Naive thymus-derived CD8-positive, alpha-beta T cell (primary cell): ENCODE data around the gene FBXL14. TPM values are rescaled to one million over a fixed set of nuclear protein-coding genes. Genes with fewer than 3 reads are reported as not detected.

Experiments used
- ATAC-seq, 2 donors: fragments of 150-1000 bp; cut with Tn5 transposase in 1 of 2; sonication (Bioruptor Pico), chemical (Tn5 transposase) in 1 of 2; 1 replicate in 1 of 2; 2 replicates in 1 of 2; pipeline ENCODE4 v1.10.0; 2021; ENCODE audit warnings: mild to moderate bottlenecking in 2 of 2, moderate library complexity in 2 of 2
- POLR2A ChIA-PET: fragments of 350-600 bp; sonication (Branson Sonifier 250); formaldehyde crosslinking; loops from one replicate; lab custom pipeline; 2021; ENCODE audit warnings: antibody characterized with exemption; lab: Charles Lee
- DNase-seq, 10 donors: peaks; one replicate each; pipeline versions ENCODE4 v3.0.0 to v3.0.0-alpha.2; 2020 to 2022
- H3K27ac Mint-ChIP-seq, 10 donors: one replicate each; pipeline ENCODE4 v1.8.0; 2020 to 2022; ENCODE audit warnings: mild to moderate bottlenecking in 10 of 10, mixed read lengths in 10 of 10, moderate library complexity in 4 of 10, inconsistent platforms in 1 of 10
- H3K27me3 Mint-ChIP-seq, 5 donors: one replicate each; pipeline ENCODE4 v1.8.0; 2021 to 2022; ENCODE audit warnings: mixed read lengths in 5 of 5
- H3K36me3 Mint-ChIP-seq, 3 donors: one replicate each; pipeline ENCODE4 v1.8.0; 2020 to 2022; ENCODE audit warnings: mixed read lengths in 3 of 3, mild to moderate bottlenecking in 2 of 3, inconsistent platforms in 1 of 3
- H3K4me1 Mint-ChIP-seq, 4 donors: one replicate each; pipeline ENCODE4 v1.8.0; 2021 to 2022; ENCODE audit warnings: mixed read lengths in 4 of 4
- H3K4me3 Mint-ChIP-seq, 10 donors: one replicate each; pipeline ENCODE4 v1.8.0; 2020 to 2022; ENCODE audit warnings: mild to moderate bottlenecking in 10 of 10, mixed read lengths in 10 of 10, moderate library complexity in 6 of 10, inconsistent platforms in 1 of 10
- H3K9me3 Mint-ChIP-seq, 9 donors: one replicate each; pipeline ENCODE4 v1.8.0; 2020 to 2022; ENCODE audit warnings: mixed read lengths in 9 of 9, mild to moderate bottlenecking in 3 of 9, inconsistent platforms in 1 of 9, moderate library complexity in 1 of 9
- polyA plus RNA-seq, 3 donors: library from polyadenylated mRNA; unstranded; fragments of 300-500 nt; fragmentation: Illumina TruSeq; gene quantifications; one replicate each; pipeline ENCODE4 v1.2.3, GENCODE V29; 2021
- total RNA-seq, 8 experiments: library from RNA in 2 of 8; stranded (reverse) in 2 of 8; gene quantifications; one replicate each; pipeline ENCODE4 v1.2.3 and lab custom pipeline; 2021 to 2026

Gene FBXL14
- total and polyA plus RNA-seq, 5 experiments from 2014 or later, result 12.1 to 38.8 (median 24.5) TPM

DNA sequence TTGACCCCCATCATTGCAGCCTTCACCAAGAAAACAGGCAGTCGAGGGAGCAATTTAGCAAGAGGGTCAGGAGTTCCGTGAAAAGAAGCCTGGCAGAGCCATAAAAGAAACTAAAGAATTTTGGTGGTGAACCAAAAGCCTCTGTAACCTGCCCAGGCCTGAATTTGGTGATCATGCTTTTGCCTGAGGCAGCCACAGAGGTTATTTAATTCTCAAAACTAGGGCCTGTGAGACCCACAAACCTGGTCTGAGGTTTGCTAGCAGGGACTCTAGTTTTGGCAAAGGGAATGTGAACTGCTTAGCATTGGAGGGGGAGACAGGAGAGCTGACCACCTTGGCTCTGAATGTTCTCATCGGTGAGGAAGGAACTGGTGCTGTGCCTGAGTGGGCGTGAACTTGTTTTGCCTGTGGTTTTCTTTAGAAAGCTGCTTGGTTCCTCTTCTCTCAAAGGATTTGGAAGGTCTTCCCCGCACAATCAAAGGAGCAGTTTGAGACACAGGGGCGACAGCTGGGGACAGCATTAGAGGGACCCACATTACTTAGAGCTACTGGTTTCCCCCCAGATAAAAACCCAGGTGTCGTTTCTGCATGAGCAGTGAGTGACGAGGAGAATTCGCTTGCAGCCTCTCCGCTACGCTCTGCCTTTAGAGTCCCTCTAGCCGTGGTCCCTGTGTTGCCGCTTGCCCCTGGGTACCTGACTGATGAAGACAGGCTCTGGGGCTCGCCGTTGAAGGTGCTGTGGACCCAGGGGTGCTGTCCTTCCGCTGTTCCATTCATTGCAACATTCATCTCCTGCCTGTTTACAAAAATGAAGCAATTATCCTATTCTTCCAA is 22.1 kb upstream of the FBXL14 start:
- DNase-seq (no peak), ATAC-seq (peak in 1 of 2 donors; percentile 40)
- Mint-ChIP-seq H3K4me3 (peak overlapping the region in 5 of 10 donors; percentile 3 to 33 (median 26)), H3K36me3 (no peaks in the 10 kb centered on the region), H3K27ac (peak overlapping the region in 1 of 10 donors; percentile 27), H3K9me3 (no peaks in the 10 kb centered on the region), H3K27me3 (peaks cover 0 to 13% (median 4%) of the 10 kb centered on the region in 5 donors), H3K4me1 (peaks cover 6 to 28% (median 17%) of the 10 kb centered on the region in 4 donors)
- POLR2A ChIA-PET, result no interaction called here

DNA sequence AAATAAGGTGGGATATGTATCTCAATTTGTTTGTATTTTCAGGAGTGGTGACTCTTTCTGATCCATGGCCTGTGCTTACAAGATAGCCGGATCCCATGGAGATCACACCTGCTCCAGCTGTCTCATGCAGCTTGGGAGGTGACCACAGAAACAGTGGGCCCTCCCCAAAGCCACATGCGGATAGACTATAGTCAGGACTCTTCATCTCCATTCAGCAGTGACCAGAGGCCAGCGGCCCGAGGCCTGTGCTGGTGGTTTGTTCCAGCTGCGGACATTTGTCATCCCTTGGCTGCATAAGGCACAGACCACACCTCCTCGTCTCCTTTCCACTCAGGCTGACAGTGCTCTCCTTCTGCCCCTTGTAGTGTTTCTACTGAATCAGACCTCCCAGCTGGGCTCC is 20.0 kb upstream of the FBXL14 start:
- no peaks in the 10 kb centered on the region for H3K36me3 Mint-ChIP-seq
- POLR2A ChIA-PET, result no interaction called here
- H3K4me1 Mint-ChIP-seq, result peaks cover 6 to 25% (median 16%) of the 10 kb centered on the region in 4 donors
- ATAC-seq (no peak), DNase-seq (no peak)
- H3K9me3 Mint-ChIP-seq, result no peaks in the 10 kb centered on the region
- H3K4me3 Mint-ChIP-seq, result no peak overlapping the region
- peaks cover 0 to 10% (median 2%) of the 10 kb centered on the region in 5 donors for H3K27me3 Mint-ChIP-seq
- H3K27ac Mint-ChIP-seq, result peak overlapping the region in 1 of 10 donors; percentile 23

DNA sequence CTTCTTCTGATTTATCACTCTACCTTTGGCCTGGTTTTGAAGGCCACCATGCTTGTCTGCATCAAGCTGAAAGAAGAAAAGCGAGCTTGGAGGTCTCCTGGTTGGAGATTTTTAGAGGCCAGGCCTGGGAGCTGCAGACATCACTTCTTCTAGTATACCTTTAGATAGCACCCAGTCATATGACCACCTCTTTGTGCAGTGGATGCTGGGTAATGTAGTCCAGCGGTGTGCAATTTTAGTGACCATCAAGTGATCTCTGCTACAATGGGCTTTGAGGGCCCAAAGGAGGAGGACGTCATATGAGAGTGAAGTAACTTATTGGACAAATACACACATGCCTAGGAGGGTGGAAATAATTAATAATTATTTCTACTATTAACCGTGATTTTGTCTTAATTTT is 19.5 kb upstream of the FBXL14 start:
- no peaks in the 10 kb centered on the region for H3K36me3 Mint-ChIP-seq
- POLR2A ChIA-PET, result no interaction called here

DNA sequence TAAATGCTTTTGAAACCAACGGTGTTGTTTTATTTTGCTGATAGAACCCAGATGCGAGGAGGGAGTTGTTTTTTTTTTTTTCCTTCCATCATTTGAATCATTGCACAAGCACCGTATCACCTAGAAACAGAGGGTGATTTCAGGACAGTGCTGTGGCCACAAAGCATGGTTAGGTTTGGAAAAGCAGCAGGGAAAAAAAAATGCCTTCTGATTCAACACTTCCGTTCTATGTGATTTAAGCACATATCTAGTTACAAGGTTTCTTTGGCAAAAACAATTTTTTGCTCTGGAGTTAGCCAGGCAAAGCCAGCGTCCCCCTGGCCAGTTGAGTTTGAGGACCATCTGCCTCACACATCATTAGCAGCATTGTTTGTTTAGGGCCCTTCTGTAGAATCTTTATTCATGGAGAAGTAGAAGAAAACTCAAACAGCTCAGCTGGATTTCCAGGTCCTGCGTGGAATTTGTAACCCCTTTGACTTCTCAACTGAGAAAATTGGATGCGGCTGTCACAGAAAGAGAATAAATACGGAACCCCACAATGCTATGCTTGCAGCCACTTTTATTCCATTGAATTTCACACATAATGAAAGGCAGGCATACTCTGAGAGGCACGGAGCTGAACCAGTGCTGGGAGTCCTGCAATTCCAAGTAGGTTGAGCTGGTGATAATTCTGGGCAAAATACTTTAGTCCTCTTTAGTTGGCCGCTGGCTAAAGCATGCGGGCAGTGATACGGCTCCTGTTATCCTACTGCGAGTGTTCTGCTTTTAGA is 17.6 kb upstream of the FBXL14 start:
- H3K4me3 Mint-ChIP-seq, result no peak overlapping the region
- H3K27me3 Mint-ChIP-seq, result peaks cover 0 to 6% (median 1%) of the 10 kb centered on the region in 5 donors
- no peaks in the 10 kb centered on the region for H3K36me3 Mint-ChIP-seq
- POLR2A ChIA-PET, result no interaction called here
- no peak for DNase-seq
- peaks cover 3 to 12% (median 11%) of the 10 kb centered on the region in 4 donors for H3K4me1 Mint-ChIP-seq
- no peaks in the 10 kb centered on the region for H3K9me3 Mint-ChIP-seq
- no peak overlapping the region for H3K27ac Mint-ChIP-seq
- no peak for ATAC-seq

More for the DNA sequence above, 19.5 kb upstream of the FBXL14 start:
- Mint-ChIP-seq H3K27me3 (peaks cover 0 to 7% (median 2%) of the 10 kb centered on the region in 5 donors), H3K4me1 (peaks cover 6 to 22% (median 16%) of the 10 kb centered on the region in 4 donors), H3K27ac (peak overlapping the region in 1 of 10 donors; percentile 51), H3K9me3 (no peaks in the 10 kb centered on the region), H3K4me3 (no peak overlapping the region)
- ATAC-seq (no peak), DNase-seq (no peak)

DNA sequence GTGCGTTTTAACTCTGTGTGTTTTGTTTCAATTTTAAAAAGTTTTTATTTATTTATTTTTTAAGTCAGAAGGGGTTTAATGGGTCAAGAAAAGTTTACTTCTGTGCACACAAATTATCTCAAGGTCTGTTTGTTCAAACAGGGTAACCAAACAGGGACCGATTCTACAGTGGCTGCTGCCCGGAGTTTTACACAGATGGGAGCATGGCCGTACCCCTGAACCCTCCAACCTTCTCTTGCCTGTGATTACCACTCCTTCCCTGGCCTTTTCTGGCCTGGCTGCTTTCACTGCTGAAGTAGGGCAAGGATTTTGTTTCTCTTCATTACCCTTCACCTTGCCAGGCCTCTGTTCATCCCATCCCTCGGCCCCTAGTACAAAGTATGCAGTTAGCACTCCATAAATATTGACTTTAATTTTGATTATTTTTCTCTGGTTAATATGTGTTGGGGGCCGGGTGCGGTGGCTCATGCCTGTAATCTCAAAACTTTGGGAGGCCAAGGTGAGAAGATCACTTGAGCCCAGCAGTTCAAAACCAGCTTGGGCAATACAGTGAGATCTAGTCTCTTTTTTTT is 15.8 kb upstream of the FBXL14 start:
- Mint-ChIP-seq H3K27me3 (peaks cover 0 to 8% (median 1%) of the 10 kb centered on the region in 5 donors), H3K9me3 (no peaks in the 10 kb centered on the region), H3K4me3 (no peak overlapping the region), H3K4me1 (peaks cover 6 to 10% (median 7%) of the 10 kb centered on the region in 4 donors), H3K36me3 (no peaks in the 10 kb centered on the region), H3K27ac (no peak overlapping the region)
- POLR2A ChIA-PET, result interaction anchor here (0.7 kb wide), 2 partner anchors 270 to 492 kb away, joined by 3 to 4 read pairs; no protein-coding TSS in a partner anchor
- DNase-seq (no peak), ATAC-seq (no peak)

DNA sequence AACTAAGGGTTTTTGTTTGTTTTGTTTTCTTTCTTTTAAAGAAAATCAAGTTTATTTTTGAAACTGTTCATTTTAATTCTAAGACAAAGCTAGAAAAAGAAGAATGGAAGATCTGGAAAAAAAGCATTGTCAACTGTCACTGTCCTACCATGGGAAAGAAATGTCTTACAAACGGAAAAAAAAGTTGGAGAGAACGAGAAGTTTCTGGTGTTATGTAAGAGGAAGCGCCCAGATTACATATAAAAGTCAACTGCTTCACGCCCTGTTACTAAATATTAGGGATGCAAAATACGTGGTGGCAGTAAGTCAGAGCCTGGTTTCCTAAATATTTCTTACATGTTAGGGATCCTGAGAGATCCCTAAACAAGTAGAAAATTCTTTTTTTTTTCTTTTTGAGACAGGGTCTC is 14.3 kb upstream of the FBXL14 start:
- Mint-ChIP-seq H3K4me3 (no peak overlapping the region), H3K36me3 (no peaks in the 10 kb centered on the region), H3K9me3 (no peaks in the 10 kb centered on the region), H3K27ac (peak overlapping the region in 1 of 10 donors; percentile 7), H3K27me3 (peaks cover 0 to 4% (median 1%) of the 10 kb centered on the region in 5 donors), H3K4me1 (peaks cover 10 to 16% (median 14%) of the 10 kb centered on the region in 4 donors)
- no peak for DNase-seq
- ATAC-seq, result no peak
- POLR2A ChIA-PET, result no interaction called here

DNA sequence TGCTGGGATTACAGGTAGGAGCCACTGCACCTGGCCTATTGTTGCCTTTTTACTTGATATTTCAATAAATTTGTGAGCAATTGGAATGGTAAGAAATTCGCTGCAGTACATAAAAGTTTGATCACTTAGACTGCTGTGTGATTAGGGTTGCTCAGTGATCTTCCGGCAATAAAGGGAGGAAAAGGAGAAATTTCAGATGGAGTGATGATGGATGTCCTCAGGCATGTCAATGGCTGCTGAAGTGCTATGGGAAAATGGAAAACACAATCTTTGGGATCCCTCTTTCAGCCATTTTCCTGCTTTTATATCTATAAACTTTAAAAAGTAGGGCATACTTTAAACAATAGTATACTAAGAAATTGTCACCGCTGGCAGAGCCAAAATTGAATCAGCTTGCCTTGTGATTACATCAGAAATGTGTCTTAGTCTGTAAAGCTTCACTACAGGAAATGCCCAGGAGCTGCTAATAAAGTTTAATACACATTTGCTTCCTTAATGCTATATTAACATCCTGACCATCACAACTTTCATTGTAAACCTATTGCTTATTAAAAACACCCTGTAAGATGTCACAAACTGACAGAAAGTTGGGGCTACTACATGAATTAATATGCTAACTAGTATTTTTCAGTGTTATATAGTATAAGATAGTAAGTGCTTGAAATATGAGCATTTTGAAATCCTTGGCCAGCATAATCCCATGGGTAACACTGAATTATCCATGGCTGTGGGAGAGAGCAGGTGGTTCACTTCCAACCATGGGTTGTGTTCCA is 13.7 kb upstream of the FBXL14 start:
- DNase-seq (no peak), ATAC-seq (no peak)
- no peaks in the 10 kb centered on the region for H3K9me3 Mint-ChIP-seq
- no peak overlapping the region for H3K4me3 Mint-ChIP-seq
- peaks cover 10 to 17% (median 14%) of the 10 kb centered on the region in 4 donors for H3K4me1 Mint-ChIP-seq
- peak overlapping the region in 1 of 10 donors; percentile 7 for H3K27ac Mint-ChIP-seq
- POLR2A ChIA-PET, result no interaction called here
- H3K27me3 Mint-ChIP-seq, result peaks cover 0 to 4% (median 1%) of the 10 kb centered on the region in 5 donors
- H3K36me3 Mint-ChIP-seq, result no peaks in the 10 kb centered on the region

DNA sequence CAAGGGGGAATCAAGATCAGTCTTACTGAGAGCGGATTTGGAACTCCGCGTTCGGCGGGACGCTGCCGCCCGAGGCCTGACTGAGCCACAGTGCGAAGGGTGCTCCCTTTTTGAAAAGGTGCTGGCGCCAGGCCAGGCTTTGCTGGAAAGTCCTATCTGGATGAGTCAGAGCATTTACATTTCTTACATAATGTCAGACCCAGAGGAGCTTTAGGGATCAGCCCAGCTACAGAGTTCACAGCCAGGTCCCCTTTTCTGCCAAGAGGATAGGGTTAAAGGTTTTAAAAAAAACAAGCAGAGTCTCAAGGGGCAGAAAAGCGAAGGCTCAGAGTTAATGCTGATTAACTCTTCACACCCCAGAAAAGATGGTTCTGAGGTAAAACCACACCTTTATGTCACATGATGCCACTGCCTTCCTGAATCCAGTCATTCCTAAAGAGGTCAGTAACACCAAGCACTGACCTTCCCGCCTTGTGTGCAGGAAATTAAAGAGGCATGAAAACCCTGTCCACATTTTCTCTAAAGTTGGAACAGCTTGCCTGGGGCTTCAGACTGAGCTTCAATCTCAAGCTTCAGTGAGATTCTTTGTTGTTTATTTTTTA is 11.7 kb upstream of the FBXL14 start:
- ATAC-seq, result no peak
- no peaks in the 10 kb centered on the region for H3K36me3 Mint-ChIP-seq
- peak overlapping the region in 1 of 10 donors; percentile 34 for H3K27ac Mint-ChIP-seq
- peak in 3 of 10 donors; percentile 21 to 68 (median 44) for DNase-seq
- H3K4me3 Mint-ChIP-seq, result peak overlapping the region; percentile 82 to 96 (median 88)
- H3K27me3 Mint-ChIP-seq, result peaks cover 0 to 4% (median 1%) of the 10 kb centered on the region in 5 donors
- POLR2A ChIA-PET, result interaction anchor here (1.5 to 1.9 kb wide), 2 partner anchors 13 to 489 kb away, joined by 6 to 13 read pairs; partner anchors contain the start of gene FBXL14
- peaks cover 15 to 33% (median 29%) of the 10 kb centered on the region in 4 donors for H3K4me1 Mint-ChIP-seq
- no peaks in the 10 kb centered on the region for H3K9me3 Mint-ChIP-seq

DNA sequence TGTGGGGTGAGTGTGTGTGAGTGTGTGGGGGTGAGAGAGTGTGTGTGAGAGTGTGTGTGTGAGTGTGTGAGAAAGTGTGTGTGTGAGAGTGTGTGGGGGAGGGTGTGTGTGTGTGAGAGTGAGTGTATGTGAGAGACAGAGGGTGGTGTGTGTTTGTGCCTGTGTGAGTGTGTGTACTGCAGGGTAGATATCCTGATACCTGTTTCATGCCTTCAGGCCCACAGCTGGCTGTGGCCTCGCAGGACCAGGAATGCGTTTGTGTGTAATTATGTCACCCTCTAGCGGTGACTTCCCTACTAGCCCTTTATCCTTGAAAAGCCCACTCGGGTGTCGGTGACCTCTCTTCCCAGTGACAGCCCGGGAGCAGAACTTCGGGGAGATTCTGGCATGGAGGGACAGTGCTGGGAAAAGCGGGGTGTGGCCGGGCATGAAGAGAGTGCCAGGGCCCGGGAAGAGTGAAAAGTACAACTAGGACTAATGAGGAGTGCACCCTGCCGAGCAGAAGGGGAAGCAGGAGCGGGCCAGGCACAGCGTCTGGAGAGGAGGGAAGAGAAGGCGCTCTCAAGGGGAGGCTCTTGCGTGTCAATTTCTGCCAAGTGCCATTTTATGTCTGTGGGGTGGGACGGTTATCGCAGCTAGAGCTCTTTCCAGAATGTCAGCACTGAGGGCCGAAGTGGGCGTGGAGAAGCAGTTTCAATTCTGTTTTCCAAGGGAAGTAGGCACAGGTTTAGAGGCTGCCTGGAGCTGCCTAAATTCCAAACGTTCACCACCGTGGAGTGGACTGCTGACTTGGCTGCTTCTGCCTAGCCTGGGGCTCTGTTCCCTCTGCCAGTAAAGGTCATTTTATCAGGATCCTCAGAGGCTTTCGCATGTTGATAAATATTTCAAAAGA is 11.0 kb upstream of the FBXL14 start:
- peaks cover 17 to 38% (median 33%) of the 10 kb centered on the region in 4 donors for H3K4me1 Mint-ChIP-seq

DNA sequence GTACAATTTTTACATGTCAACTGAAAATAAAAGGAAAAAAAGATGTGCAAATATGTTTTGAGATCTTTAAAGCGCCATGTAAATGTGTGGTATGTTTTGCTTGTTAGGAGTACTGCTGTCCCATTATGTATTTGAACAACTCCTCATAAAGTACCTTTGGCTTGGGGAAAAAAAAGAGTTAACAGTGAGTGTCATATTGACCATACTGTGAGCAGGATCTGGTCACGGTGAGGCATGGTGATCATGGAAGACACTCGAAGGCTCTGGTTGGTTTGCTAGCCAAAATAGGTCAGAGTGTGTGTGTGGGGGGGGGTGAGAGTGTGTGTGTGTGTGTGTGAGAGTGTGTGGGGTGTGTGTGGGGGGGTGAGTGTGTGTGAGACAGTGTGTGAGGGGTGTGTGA is 10.1 kb upstream of the FBXL14 start:
- H3K4me3 Mint-ChIP-seq, result peak overlapping the region in 2 of 10 donors; percentile 46 to 86

More for the DNA sequence above, 11.0 kb upstream of the FBXL14 start:
- Mint-ChIP-seq H3K27me3 (peaks cover 0 to 4% (median 0%) of the 10 kb centered on the region in 5 donors), H3K4me3 (peak overlapping the region; percentile 82 to 96 (median 88)), H3K9me3 (no peaks in the 10 kb centered on the region), H3K27ac (peak overlapping the region; percentile 9 to 93 (median 60)), H3K36me3 (no peaks in the 10 kb centered on the region)
- POLR2A ChIA-PET, result interaction anchor here (1.5 to 1.9 kb wide), 2 partner anchors 12 to 488 kb away, joined by 6 to 13 read pairs; partner anchors contain the start of gene FBXL14
- peak; percentile 22 to 80 (median 61) for DNase-seq
- ATAC-seq, result peak; percentile 74 to 75

More for the DNA sequence above, 10.1 kb upstream of the FBXL14 start:
- POLR2A ChIA-PET, result interaction anchor here (0.5 to 3.5 kb wide), 3 partner anchors 11 to 70 kb away, joined by 7 to 62 read pairs (median 13); partner anchors contain the start of gene FBXL14
- ATAC-seq (no peak), DNase-seq (no peak)
- Mint-ChIP-seq H3K27me3 (peaks cover 0 to 4% (median 0%) of the 10 kb centered on the region in 5 donors), H3K9me3 (no peaks in the 10 kb centered on the region), H3K27ac (peak overlapping the region in 1 of 10 donors; percentile 65), H3K36me3 (no peaks in the 10 kb centered on the region), H3K4me1 (peaks cover 17 to 38% (median 33%) of the 10 kb centered on the region in 4 donors)
